GM21447 (cell line): Measurements from ENCODE around the gene SYNGAP1.

Experiments used
- ATAC-seq: cut with Tn5 transposase; IDR thresholded peaks from one replicate; pipeline ENCODE4 v1.9.1; 2021; ENCODE audit not compliant: unreplicated experiment

Gene SYNGAP1

DNA sequence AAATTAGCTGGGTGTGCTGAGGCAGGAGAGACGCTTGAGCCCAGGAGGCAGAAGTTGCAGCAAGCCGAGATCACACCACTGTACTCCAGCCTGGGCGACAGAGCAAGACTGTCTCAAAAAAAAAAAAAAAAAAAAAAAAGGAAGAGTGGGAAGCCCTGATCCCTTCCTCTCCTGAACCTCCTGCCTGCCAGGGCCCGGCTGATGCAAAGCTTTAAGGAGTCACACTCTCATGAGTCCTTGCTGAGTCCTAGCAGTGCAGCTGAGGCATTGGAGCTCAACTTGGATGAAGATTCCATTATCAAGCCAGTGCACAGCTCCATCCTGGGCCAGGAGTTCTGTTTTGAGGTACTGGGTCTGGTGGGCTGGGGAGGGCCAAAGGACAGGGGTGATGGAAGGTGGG, 15.1 kb downstream of the SYNGAP1 start:
- no peak for ATAC-seq

DNA sequence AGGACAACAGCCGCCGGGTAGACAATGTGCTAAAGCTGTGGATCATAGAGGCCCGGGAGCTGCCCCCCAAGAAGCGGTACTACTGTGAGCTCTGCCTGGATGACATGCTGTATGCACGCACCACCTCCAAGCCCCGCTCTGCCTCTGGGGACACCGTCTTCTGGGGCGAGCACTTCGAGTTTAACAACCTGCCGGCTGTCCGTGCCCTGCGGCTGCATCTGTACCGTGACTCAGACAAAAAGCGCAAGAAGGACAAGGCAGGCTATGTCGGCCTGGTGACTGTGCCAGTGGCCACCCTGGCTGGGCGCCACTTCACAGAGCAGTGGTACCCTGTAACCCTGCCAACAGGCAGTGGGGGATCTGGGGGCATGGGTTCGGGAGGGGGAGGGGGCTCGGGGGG, 17.8 kb downstream of the SYNGAP1 start:
- ATAC-seq = no peak

DNA sequence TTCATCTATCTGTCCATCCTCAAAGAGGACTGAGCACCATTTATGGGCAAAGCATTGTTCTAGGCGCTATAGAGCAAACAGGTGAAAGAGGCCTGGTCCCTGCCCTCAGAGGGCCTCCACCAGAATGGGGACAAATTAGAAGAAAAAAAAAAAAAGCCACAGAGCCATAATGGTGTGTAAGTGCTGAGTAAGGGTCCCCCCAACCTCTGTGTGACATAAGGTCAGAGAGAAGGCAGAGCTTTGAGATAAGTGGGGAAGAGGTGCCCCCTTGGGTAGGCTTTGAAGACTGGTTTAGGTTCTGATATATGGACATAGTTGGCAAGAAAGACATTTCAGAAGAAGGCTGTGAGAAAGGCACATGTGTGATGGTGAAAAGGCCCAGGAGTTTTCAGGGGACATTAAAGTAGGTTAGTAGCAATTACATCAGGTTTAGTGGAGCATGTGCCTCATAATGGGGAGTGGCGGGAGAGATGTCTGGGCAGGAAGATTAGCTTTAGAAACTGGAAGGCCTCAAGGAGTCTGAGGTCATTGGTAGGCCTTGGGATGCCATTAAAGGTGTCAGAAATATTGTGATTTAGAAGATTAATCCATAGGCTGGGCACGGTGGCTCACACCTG, 19.2 kb downstream of the SYNGAP1 start:
- no peak for ATAC-seq

DNA sequence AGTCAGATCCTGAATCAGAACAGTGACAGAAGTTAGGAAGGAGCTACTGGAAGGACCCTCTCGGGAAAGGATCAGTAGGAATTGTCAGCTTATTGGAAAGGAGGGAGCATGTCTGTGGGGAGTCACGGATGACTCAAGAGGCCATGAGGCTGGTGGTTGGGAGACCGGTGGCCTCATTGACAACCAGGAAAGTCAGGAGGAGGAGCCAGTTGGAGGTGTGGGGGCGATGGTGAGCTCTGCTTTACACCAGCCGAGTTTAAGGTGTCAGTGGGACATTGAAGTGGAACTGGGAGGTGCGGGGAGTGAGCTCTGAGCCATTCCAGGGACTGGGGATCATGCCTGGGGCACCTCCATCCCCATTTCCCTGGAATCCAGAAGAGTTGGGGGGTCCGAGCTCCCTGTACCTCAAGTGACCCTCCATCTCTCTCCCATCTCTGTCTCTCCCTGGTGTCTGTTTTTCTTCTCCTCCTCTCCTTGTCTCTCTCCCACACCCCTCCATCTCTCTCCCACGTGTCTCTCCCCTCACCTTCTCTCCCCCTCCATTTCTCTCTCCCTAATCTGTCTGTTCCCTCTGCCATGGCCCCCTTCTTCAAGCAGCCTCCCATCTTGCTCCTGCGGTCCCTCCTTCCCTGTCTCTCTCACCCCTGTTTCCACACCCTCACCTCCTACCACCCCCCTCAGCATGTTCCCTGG, 20.2 kb downstream of the SYNGAP1 start:
- ATAC-seq = no peak

DNA sequence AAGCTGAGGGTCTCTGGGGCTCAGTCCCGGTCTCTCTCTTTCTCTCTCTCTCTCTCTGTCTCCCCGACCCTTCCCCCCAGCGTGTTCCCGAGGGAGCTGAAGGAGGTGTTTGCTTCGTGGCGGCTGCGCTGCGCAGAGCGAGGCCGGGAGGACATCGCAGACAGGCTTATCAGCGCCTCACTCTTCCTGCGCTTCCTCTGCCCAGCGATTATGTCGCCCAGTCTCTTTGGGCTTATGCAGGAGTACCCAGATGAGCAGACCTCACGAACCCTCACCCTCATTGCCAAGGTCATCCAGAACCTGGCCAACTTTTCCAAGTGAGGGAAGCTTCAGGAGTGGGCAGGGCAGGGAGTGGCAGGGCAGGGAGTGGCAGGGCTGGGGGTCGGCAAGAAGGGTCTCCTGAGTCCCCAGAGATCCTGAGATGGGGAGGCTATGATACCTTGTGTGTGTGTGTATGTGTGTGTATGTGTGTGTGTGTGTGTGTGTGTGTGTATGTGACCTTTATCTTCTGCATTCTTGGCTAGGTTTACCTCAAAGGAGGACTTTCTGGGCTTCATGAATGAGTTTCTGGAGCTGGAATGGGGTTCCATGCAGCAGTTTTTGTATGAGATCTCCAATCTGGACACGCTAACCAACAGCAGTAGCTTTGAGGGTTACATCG, 20.9 kb downstream of the SYNGAP1 start:
- no peak for ATAC-seq

DNA sequence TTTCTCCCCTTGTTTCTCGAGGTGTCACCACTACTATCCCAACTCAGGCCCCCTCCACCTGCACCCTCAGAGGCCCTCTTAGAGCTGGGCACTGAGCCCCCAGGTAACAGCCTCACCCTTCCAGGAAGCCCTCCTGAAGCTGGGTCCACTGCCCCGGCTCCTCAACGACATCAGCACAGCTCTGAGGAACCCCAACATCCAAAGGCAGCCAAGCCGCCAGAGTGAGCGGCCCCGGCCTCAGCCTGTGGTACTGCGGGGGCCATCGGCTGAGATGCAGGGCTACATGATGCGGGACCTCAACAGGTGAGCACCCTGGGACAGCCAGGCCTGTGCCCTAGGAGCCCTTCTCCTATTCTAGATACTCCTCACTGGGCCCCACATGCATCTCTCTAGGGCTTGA, 21.6 kb downstream of the SYNGAP1 start:
- no peak for ATAC-seq

DNA sequence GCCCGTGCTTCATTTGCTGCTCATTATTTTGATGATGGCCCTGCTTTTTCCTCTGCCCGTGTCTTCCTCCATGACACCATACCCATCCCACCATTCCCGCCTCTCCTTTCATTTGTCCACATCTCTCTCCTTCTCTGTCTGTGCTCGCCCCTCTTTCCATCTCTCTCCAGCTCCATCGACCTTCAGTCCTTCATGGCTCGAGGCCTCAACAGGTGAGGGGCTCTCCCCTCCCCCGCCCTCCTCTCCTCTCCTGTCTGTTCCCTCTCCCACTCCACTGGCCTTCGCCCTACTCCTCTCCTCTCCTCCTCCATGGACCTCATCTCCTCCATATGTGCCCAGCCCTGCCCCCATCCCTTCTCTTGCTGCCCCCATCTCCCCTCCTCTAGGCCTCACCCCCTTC, 22.4 kb downstream of the SYNGAP1 start:
- ATAC-seq = no peak

DNA sequence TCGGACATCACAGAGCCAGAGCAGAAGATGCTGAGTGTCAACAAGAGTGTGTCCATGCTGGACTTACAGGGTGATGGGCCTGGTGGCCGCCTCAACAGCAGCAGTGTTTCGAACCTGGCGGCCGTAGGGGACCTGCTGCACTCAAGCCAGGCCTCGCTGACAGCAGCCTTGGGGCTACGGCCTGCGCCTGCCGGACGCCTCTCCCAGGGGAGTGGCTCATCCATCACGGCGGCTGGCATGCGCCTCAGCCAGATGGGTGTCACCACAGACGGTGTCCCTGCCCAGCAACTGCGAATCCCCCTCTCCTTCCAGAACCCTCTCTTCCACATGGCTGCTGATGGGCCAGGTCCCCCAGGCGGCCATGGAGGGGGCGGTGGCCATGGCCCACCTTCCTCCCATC, 23.2 kb downstream of the SYNGAP1 start:
- no peak for ATAC-seq

DNA sequence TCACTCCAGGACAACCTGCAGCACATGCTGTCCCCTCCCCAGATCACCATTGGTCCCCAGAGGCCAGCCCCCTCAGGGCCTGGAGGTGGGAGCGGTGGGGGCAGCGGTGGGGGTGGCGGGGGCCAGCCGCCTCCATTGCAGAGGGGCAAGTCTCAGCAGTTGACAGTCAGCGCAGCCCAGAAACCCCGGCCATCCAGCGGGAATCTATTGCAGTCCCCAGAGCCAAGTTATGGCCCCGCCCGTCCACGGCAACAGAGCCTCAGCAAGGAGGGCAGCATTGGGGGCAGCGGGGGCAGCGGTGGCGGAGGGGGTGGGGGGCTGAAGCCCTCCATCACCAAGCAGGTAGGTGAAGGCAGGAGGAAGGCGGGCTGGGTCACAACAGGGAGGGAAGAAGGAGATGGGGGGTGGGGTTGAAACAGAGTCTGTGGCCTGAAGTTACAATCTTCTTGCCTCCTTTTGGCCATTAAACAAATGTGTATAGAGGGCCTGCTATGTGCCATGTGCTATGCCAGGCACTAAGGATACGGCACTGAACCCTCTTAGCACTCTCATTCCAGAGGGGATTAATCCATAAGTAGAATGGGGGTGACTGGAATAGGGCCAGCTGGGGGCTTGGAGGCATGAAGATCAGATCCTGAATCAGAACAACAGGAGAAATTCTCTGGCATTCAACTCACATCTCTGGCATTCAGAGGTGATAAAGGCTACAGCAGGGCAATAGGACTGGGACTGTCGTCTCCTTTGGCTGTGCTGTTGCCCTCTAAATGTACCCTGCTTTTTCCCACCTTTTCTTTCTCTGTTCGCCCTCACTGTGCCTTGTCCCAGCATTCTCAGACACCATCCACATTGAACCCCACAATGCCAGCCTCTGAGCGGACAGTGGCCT, 24.0 kb downstream of the SYNGAP1 start:
- no peak for ATAC-seq

DNA sequence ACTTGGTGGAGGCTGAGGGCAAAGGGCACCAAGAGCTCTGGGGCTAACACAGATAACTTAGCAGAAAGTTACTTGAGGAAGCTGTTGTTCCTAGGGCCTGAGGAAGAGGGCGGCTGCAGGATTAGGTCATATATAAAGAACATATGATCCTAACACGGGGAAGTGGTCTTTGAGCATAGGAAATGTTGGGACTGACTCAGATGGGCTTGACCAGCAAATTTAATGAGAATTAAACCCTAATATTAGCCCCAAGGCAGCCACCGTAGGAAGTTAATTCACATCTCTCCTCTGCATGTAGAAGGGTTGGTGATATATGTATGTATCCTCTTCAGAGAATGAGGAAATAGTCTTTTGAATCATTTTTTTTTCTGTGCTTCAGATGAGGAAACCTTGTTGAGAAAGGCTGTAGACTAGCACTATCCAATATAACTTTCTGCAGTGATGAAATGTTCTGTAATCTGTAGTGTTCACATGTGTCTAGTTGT, 25.3 kb downstream of the SYNGAP1 start:
- no peak for ATAC-seq

DNA sequence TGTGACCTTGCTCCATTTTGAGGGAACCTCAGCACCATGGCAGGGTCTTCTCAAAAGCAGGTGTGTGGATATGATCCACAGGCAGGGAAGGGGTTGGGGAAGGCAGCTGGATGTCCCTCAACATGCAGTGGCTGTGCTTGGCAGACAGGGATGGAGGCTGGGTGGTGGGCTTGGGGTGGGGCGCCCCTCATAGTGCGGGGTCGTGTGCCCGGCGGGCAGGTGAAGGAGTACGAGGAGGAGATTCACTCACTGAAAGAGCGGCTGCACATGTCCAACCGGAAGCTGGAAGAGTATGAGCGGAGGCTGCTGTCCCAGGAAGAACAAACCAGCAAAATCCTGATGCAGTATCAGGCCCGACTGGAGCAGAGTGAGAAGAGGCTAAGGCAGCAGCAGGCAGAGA, 26.5 kb downstream of the SYNGAP1 start:
- ATAC-seq = no peak

DNA sequence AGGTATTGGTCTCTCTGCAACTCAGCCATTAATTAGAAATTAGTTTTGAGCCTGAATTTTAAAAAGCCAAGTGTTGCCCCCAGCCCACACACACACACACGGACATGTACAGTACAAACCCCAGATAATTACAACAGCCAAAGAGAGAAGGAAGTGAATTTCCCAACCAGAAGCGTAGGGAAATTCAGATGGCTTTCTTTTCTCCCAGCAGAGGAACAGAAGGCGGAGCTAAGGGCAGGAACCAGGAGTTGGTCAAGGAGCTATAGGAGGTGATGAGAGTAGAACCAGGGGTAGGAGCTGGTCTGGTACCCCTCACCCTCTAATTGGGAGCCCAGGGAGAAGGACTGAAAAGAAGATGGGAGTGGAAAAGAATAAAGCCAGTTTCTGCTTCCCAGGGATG, 30.6 kb downstream of the SYNGAP1 start:
- no peak for ATAC-seq

DNA sequence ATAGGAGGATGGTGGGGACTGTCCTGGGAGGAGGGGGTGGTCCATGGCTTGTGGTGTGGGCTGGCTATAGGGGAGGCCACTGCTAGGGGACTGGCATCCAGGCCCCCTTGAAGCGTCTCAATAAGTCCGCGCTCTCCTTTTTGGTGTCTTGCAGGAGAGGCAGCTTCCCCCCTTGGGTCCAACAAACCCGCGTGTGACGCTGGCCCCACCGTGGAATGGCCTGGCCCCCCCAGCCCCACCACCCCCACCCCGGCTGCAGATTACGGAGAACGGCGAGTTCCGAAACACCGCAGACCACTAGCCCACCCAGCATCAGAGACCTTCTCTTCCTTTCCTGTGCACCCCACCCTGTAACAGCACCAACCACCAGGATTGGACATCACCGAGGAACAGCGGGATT, 31.7 kb downstream of the SYNGAP1 start:
- ATAC-seq = no peak

DNA sequence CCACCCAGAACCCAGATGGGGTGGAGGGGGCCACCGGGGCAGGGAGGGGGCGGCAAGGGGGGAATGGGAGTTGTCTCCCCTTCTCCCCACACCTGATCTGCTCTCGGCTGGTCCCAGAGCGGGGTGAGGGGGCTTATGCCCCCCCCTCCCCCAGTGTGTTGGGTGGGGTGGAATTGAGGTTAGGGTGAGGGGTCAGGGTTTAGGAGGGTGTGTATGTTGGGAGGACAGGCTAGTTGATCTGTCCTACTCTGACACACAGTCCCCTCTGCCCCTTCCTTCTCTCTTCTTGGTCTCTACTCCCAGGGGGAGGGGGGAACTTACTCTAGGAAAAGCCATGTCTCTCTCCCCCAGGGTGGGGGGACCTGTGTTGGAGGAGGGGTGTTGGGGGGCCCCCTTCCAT, 32.6 kb downstream of the SYNGAP1 start:
- ATAC-seq = no peak

DNA sequence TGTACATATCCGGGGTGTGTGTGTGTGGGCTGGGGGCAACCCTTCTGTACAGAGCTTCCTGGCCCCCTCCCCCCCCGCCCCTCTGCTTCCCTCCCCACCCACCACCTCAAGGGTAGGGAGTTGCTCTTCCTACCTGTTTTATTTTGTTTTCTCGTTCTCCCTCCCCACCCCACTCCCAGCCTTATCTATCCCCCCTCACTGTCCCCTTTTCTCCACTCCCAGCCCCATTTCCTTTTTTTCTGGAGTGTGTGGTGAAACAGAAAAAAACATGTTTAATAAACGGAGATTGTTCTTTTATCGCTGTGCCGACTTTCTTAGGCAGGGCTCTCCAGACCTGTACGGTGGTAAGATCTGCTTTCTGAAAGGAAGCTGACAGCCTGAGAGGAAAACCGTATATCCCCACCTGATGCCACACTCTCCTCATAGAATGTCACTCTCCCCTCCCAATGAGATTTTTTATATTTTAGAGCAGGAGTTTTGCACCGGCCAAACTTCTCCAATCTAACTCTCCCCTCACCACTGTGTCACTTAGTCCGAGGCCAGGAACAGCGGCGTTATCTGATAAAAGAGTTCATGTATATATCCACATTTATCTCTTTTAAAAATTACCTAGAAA, 33.6 kb downstream of the SYNGAP1 start:
- ATAC-seq = no peak

DNA sequence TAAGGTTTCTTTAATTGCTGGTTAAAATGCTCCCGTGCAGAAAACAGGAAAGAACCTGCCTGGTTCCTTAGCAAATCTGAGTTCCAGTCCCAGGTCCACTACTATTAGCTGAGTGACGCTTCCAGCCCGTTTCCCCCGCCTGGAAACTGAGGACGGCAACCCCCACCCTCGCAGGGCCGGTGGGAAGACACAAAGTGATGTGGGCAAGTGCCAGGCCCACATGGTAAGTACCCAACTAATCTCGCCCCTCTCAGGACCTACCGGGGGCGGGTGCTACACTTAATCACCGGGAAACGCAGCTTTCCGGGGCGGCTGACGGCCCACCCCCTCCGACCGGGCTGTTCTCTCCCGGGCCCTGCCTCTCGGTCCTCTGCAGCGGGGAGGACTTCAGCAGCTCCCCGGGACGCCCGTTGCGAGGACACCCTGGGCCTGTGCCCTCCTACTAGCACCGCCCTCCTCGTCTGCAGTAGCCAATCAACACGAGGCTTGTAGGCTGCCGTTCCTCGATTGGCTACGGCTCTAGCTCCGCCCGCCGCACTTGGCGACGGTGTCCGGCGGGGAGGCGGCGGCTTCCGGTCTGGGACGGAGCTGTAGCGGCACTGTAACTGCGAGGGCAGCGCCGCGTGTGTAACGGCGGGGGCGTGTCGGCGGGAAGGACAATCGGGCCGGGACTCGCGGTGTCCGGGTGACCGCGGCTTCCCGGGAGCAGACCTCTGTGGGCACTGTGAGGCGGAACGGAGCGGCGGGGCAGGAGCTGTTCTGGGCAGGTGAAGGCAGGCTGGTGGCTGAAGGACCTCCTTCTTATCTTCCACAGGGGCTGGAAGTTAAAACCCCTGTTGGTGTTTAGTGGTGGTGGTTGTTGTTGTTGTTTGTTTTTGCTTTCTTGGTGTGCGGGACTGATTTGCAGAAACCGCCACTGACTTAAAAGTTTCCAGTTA, 34.4 kb downstream of the SYNGAP1 start, which contains the start of gene ZBTB9:
ZBTB9 (plus strand) TSS at position 568 of the 938 bp plus-strand sequence. CDS start 525 bp downstream, outside the sequence.
- peak; percentile 98 for ATAC-seq

DNA sequence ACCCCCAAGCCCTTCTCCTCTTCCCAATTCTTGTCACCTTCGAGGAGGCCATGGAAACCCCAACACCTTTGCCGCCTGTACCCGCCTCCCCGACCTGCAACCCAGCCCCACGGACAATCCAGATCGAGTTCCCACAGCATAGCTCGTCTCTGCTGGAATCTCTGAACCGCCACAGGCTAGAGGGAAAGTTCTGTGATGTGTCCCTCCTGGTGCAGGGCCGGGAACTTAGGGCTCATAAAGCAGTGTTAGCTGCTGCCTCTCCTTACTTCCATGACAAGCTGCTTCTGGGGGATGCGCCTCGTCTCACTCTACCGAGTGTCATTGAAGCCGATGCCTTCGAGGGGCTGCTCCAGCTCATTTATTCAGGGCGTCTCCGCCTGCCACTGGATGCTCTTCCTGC, 35.2 kb downstream of the SYNGAP1 start:
- no peak for ATAC-seq

DNA sequence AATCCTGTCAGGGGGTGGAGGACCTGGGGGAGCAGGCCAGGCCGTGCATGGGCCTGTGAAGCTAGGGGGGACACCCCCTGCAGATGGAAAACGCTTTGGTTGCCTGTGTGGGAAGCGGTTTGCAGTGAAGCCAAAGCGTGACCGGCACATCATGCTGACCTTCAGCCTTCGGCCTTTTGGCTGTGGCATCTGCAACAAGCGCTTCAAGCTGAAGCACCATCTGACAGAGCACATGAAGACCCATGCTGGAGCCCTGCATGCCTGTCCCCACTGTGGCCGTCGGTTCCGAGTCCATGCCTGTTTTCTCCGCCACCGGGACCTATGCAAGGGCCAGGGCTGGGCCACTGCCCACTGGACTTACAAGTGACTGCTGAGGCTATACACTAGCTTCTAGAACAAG, 36.3 kb downstream of the SYNGAP1 start:
- ATAC-seq = no peak

DNA sequence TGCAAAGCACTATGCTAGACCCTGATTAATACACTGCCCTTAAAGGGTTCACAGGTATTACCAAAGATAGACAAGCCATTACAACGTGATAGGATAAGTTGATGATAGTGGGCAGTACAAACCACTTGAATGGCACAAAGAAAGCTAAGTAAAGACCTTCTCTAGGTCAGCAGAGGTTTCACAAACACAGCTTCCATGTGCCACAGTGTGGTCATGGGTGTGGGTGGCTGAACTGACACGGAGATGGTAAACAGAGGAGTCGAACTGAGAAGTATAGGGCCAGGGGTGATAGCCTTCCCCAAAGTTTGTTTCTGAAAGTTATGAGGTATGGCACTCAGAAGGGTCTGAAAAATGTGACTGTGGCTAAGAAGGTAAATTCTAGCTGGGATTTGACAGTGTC, 38.8 kb downstream of the SYNGAP1 start:
- no peak for ATAC-seq

DNA sequence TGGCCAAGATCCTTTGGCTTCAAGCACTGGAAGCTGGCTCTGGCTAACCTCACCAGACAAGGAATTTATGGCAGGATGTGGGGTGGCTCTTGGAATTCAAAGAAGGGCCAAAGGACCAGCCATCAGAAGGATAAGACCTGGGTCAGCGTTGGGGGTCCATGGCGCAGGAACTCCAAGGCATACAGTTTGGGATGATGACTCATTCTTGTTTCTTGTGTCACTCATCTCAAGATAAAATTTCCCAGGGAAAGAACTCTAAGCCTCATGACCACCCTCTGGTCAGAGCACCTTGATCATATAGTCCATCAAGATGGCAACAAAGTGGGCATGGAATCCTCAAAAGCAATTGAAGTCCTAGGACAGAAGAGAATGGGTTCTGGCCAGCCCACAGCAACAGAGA, 39.4 kb downstream of the SYNGAP1 start:
- no peak for ATAC-seq
